Neutrophil (primary cell): ENCODE measurements around the gene COPS7A.

Source experiments
- H3K27ac ChIP-seq: fragments of 200-600 bp; sonication (generic); 2 replicates; pipeline ENCODE4 v1.5.1; 2016; ENCODE audit warnings: mild to moderate bottlenecking, moderate library complexity
- H3K27me3 ChIP-seq: fragments of 200-600 bp; sonication (generic); 2 replicates; pipeline ENCODE4 v1.6.0; 2016; ENCODE audit warnings: mild to moderate bottlenecking
- H3K36me3 ChIP-seq: fragments of 200-600 bp; sonication (generic); 2 replicates; pipeline ENCODE4 v1.5.1; 2017
- H3K4me1 ChIP-seq, 2 experiments: fragments of 200-600 bp in 1 of 2; sonication (generic) in 1 of 2; 1 replicate in 1 of 2; 2 replicates in 1 of 2; pipeline versions ENCODE4 v1.5.1 to v1.6.1; 2013 to 2016; ENCODE audit warnings: low read depth in 1 of 2, low read length in 1 of 2, mild to moderate bottlenecking in 1 of 2, moderate library complexity in 1 of 2; ENCODE audit not compliant: control insufficient read depth in 1 of 2, insufficient read depth in 1 of 2
- H3K4me3 ChIP-seq, 2 experiments: fragments of 200-600 bp in 1 of 2; sonication (generic) in 1 of 2; 1 replicate in 1 of 2; 2 replicates in 1 of 2; pipeline ENCODE4 v1.5.1; 2013 to 2016; ENCODE audit warnings: low read depth in 1 of 2, low read length in 1 of 2, mild to moderate bottlenecking in 1 of 2, moderate library complexity in 1 of 2
- H3K9me3 ChIP-seq: fragments of 200-600 bp; sonication (generic); 2 replicates; pipeline ENCODE4 v1.5.1; 2016
- CTCF ChIP-seq: fragments of 200-600 bp; sonication (generic); IDR thresholded peaks from 2 replicates; pipeline ENCODE4 v1.5.1; 2016; ENCODE audit warnings: antibody characterized with exemption

The COPS7A gene

DNA sequence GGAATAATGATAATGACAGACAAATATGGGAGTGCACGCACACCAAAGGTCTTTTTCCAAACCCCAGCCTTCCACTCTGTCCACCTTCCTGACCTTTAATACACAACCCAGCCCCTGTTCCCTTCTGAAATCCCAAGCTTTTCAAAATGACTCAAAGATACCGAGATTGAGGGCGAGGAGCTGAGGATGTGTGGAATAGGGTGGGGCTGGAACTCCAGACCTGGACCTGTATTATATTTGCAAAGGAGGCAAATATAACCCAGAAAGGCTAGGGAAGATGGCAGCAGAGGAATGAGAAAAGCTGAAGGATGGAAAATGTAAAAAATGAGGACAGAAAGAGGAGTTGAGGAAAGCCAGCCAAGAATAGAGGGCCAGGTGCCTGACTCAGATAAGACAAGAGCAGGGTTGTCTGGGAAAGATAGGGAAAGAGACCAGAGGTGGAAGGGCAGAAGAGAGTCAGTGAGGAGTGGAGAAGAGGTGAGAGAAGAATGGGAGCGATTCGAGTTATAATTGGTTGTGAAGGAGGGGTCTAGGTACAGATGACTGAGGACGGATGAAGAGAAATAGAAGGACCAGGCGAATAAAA, 41.3 kb downstream of the COPS7A start:
- no peak overlapping the region for H3K27ac ChIP-seq
- peak overlapping the region; percentile 72 to 83 for H3K4me3 ChIP-seq
- TF ChIP-seq CTCF: no peak
- H3K27me3 ChIP-seq: peaks cover 80% of the 10 kb centered on the region
- H3K36me3 ChIP-seq: no peaks in the 10 kb centered on the region
- no peaks in the 10 kb centered on the region for H3K9me3 ChIP-seq
- peaks cover 26 to 31% of the 10 kb centered on the region in 2 experiments for H3K4me1 ChIP-seq

DNA sequence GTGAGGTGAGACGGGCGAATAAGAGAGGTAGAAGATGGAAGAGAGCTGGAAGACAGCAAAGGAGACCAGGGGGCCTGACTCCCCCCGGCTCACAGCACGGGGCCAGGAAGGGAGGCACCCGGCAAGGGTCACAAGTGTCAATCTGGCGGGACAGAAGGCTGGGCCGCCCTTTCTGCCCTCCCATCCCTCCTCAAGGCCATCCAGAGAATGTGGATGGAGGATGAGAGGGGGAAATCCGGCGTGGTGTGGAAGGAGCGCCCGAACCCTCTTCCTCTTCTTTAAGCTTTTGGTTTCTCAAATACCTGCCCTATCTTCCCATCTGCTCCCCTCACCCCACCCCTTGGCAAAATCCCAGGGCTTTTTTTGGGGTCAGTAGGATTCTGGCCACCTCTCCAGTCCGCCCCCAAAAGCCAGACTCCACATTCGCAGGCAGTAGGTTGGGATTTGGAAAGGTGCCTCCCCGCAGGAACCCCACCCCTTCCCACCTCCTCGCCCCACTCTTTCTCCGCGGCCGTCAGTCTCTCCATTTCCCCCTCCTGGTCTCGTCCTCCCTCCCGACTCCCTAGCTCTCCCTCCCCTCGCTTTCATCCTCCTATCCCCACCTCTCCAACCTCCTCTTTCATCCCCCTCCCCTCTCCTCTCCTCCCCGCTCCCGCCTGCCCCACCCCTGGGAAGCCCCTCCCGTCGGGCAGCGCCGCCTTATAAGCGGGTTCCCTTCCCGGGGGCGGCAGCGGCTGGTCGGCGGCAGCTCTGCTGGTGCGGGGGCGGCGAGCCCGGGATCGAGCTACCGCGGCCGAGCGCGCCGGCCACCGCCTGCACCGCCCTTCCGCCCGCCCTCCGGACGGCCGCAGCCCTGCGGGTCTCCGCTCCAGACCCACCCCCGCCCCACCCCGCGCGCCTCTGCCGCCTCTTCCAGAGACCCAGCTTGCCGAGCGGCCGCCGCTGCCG, 42.1 kb downstream of the COPS7A start, which contains the start of gene PTMS:
PTMS (plus strand) TSS at position 730 of the 948 bp plus-strand sequence. CDS start 343 bp downstream, outside the sequence.
- H3K4me3 ChIP-seq: peak within 1 kb of the TSS; percentile 82 to 83
- peak within 1 kb of the TSS; percentile 72 for H3K27ac ChIP-seq
- peaks cover 81% of the 10 kb centered on the region for H3K27me3 ChIP-seq

GRCh38 chr12:6766651-6767349, 43.0 kb downstream of the COPS7A start:
- H3K4me1 ChIP-seq: peaks cover 26 to 31% of the 10 kb centered on the region in 2 experiments
- no peaks in the 10 kb centered on the region for H3K36me3 ChIP-seq
- peak overlapping the region; percentile 72 for H3K27ac ChIP-seq
- peaks cover 90% of the 10 kb centered on the region for H3K27me3 ChIP-seq
- peak; percentile 87 for TF ChIP-seq CTCF
- peak overlapping the region; percentile 82 to 83 for H3K4me3 ChIP-seq
- H3K9me3 ChIP-seq: no peaks in the 10 kb centered on the region

More for the DNA sequence above, 42.1 kb downstream of the COPS7A start, which contains the start of gene PTMS:
- Histone ChIP-seq H3K36me3 (no peaks in the 10 kb centered on the region), H3K9me3 (no peaks in the 10 kb centered on the region), H3K4me1 (peaks cover 26 to 31% of the 10 kb centered on the region in 2 experiments)
- no peak for TF ChIP-seq CTCF

DNA sequence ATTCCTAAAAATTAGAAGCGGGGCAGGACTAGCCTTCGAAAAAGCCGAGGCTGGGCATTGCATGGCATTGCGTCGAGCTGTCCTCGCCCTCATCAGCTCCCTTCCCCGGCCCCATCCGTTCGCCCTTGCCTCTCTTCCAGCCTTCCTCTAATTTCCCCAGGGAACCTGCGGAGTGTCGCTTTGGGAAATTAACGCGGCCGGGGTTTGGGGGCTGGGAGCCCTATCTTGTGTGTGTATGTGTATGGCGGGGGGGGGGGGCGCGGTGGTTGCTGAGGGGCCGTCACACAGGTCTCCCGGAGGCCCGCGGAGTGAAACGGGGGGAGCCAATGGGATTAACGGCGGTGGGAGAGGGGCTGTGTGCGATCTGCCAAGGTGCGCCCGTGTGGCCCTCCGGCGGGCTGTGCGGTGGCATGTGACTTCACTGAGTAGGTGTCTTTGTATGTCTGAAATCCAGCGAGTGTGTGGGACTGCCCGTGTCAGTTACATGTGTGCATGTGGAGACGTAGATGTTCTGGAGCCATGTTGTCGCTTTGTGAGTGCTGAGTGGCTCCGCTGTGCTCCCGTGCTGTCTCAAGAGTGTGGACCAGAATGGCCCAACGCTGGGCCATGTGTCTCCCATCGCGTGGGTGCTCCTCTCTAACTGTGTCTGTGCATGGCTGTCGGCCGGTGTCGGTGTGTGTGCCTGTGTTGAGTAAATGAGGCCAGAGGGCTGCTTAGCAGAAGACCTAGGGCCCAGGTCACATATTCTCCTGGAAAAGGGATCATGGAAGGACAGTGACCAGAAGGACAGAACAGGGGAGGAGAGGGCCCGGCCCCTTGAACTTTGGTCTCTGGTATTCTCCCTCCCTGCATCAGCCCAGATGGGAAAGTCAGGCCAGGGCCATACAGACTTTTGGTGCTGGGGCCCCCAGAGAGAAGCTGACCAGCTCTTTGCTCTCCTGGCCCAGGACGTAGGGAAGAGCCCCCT, 43.8 kb downstream of the COPS7A start:
- peaks cover 93% of the 10 kb centered on the region for H3K27me3 ChIP-seq
- H3K4me3 ChIP-seq: peak overlapping the region; percentile 82 to 83
- peak overlapping the region; percentile 72 for H3K27ac ChIP-seq
- H3K4me1 ChIP-seq: peaks cover 28 to 39% of the 10 kb centered on the region in 2 experiments
- H3K36me3 ChIP-seq: no peaks in the 10 kb centered on the region
- TF ChIP-seq CTCF: no peak
- H3K9me3 ChIP-seq: no peaks in the 10 kb centered on the region
